ENCODE measurements around the gene KRT14. TPM values are rescaled to one million over a fixed set of nuclear protein-coding genes. Genes with fewer than 3 reads are reported as not detected.

Gene KRT14
- total RNA-seq, 1 experiment from 2014 or later = 0.92 TPM

- peaks cover 13% of the 10 kb centered on the region for H3K4me1 ChIP-seq (replicated peaks)
These were observed 49.1 kb downstream of the KRT14 start for GRCh38 chr17:41537614-41537954.

GRCh38 chr17:41536741-41537613, 49.7 kb downstream of the KRT14 start:
- DNase-seq (ENCODE audit: low read depth in 1 of 2, low spot score in 2 of 2) = no peak
- H3K4me3 ChIP-seq = no peak overlapping the region
- H3K27me3 ChIP-seq (replicated peaks) = no peaks in the 10 kb centered on the region
- no peak overlapping the region for H3K27ac ChIP-seq
- no peaks in the 10 kb centered on the region for H3K9me3 ChIP-seq (replicated peaks)
- no peaks in the 10 kb centered on the region for H3K36me3 ChIP-seq
- peaks cover 13% of the 10 kb centered on the region for H3K4me1 ChIP-seq (replicated peaks)

More at GRCh38 chr17:41537614-41537954, 49.1 kb downstream of the KRT14 start:
- no peaks in the 10 kb centered on the region for H3K9me3 ChIP-seq (replicated peaks)
- H3K4me3 ChIP-seq = no peak overlapping the region
- no peaks in the 10 kb centered on the region for H3K27me3 ChIP-seq (replicated peaks)
- DNase-seq (ENCODE audit: low read depth in 1 of 2, low spot score in 2 of 2) = no peak
- H3K36me3 ChIP-seq = no peaks in the 10 kb centered on the region
- no peak overlapping the region for H3K27ac ChIP-seq

- no peak for DNase-seq (ENCODE audit: low read depth in 1 of 2, low spot score in 2 of 2)
- peaks cover 14% of the 10 kb centered on the region for H3K4me1 ChIP-seq (replicated peaks)
- H3K4me3 ChIP-seq = no peak overlapping the region
These were observed 50.8 kb downstream of the KRT14 start for GRCh38 chr17:41535764-41536481.

GRCh38 chr17:41534899-41535546, 51.7 kb downstream of the KRT14 start:
- Histone ChIP-seq H3K9me3 (replicated peaks) (no peaks in the 10 kb centered on the region), H3K4me3 (no peak overlapping the region), H3K4me1 (replicated peaks) (peaks cover 23% of the 10 kb centered on the region), H3K27ac (no peak overlapping the region), H3K27me3 (replicated peaks) (no peaks in the 10 kb centered on the region), H3K36me3 (no peaks in the 10 kb centered on the region)
- no peak for DNase-seq (ENCODE audit: low read depth in 1 of 2, low spot score in 2 of 2)

More at GRCh38 chr17:41535764-41536481, 50.8 kb downstream of the KRT14 start:
- Histone ChIP-seq H3K36me3 (no peaks in the 10 kb centered on the region), H3K9me3 (replicated peaks) (no peaks in the 10 kb centered on the region), H3K27ac (no peak overlapping the region), H3K27me3 (replicated peaks) (no peaks in the 10 kb centered on the region)

- Histone ChIP-seq H3K27ac (no peak overlapping the region), H3K4me1 (replicated peaks) (peaks cover 26% of the 10 kb centered on the region), H3K36me3 (no peaks in the 10 kb centered on the region), H3K27me3 (replicated peaks) (no peaks in the 10 kb centered on the region), H3K4me3 (no peak overlapping the region), H3K9me3 (replicated peaks) (no peaks in the 10 kb centered on the region)
- no peak for DNase-seq (ENCODE audit: low read depth in 1 of 2, low spot score in 2 of 2)
These were observed 53.1 kb downstream of the KRT14 start for GRCh38 chr17:41533613-41534012.

GRCh38 chr17:41532947-41533570, 53.6 kb downstream of the KRT14 start:
- no peak for DNase-seq (ENCODE audit: low read depth in 1 of 2, low spot score in 2 of 2)
- Histone ChIP-seq H3K27me3 (replicated peaks) (no peaks in the 10 kb centered on the region), H3K36me3 (no peaks in the 10 kb centered on the region), H3K9me3 (replicated peaks) (no peaks in the 10 kb centered on the region), H3K4me3 (no peak overlapping the region), H3K27ac (no peak overlapping the region), H3K4me1 (replicated peaks) (peaks cover 22% of the 10 kb centered on the region)

Other genes starting within 250 kb of the KRT14 start
- not detected in 2 replicates for gene KRT33A, start 236.1 kb downstream of the KRT14 start, total RNA-seq (2014; rRNA removed; shearing (Covaris generic))
- gene KRT33B, start 217.1 kb downstream of the KRT14 start, total RNA-seq (2014; rRNA removed; shearing (Covaris generic)) = 0.21 and 0.72 TPM in 2 replicates
- 0.84 and 1.6 TPM in 2 replicates for gene KRT34, start 204.6 kb downstream of the KRT14 start, total RNA-seq (2014; rRNA removed; shearing (Covaris generic))
- not detected in 2 replicates for gene KRT31, start 189.3 kb downstream of the KRT14 start, total RNA-seq (2014; rRNA removed; shearing (Covaris generic))
- not detected in 2 replicates for gene KRT37, start 162.3 kb downstream of the KRT14 start, total RNA-seq (2014; rRNA removed; shearing (Covaris generic))
- not detected in 2 replicates for gene KRT38, start 145.9 kb downstream of the KRT14 start, total RNA-seq (2014; rRNA removed; shearing (Covaris generic))
- gene KRT32, start 119.5 kb downstream of the KRT14 start, total RNA-seq (2014; rRNA removed; shearing (Covaris generic)) = not detected in 2 replicates
- gene KRT35, start 105.7 kb downstream of the KRT14 start, total RNA-seq (2014; rRNA removed; shearing (Covaris generic)) = not detected in 2 replicates
- not detected in 2 replicates for gene KRT36, start 97.0 kb downstream of the KRT14 start, total RNA-seq (2014; rRNA removed; shearing (Covaris generic))
- not detected in 2 replicates for gene KRT13, start 81.3 kb downstream of the KRT14 start, total RNA-seq (2014; rRNA removed; shearing (Covaris generic))
- 1.6 and 3.9 TPM in 2 replicates for gene KRT15, start 68.0 kb downstream of the KRT14 start, total RNA-seq (2014; rRNA removed; shearing (Covaris generic))
- not detected in 2 replicates for gene KRT19, start 58.6 kb downstream of the KRT14 start, total RNA-seq (2014; rRNA removed; shearing (Covaris generic))
- not detected in 2 replicates for gene KRT9, start 14.8 kb downstream of the KRT14 start, total RNA-seq (2014; rRNA removed; shearing (Covaris generic))
- 0.37 TPM in 1 of 2 replicates, not detected in the other for gene KRT16, start 25.9 kb upstream of the KRT14 start, total RNA-seq (2014; rRNA removed; shearing (Covaris generic))
- 3,176 and 3,345 TPM in 2 replicates for gene KRT17, start 37.7 kb upstream of the KRT14 start, total RNA-seq (2014; rRNA removed; shearing (Covaris generic))
- gene EIF1, start 102.0 kb upstream of the KRT14 start, total RNA-seq (2014; rRNA removed; shearing (Covaris generic)) = 80.1 and 91.0 TPM in 2 replicates
- not detected in 2 replicates for gene GAST, start 125.4 kb upstream of the KRT14 start, total RNA-seq (2014; rRNA removed; shearing (Covaris generic))
- gene HAP1, start 147.7 kb upstream of the KRT14 start, total RNA-seq (2014; rRNA removed; shearing (Covaris generic)) = not detected in 2 replicates
- gene JUP, start 199.8 kb upstream of the KRT14 start, total RNA-seq (2014; rRNA removed; shearing (Covaris generic)) = 1.1 and 2.2 TPM in 2 replicates
- gene P3H4, start 225.1 kb upstream of the KRT14 start, total RNA-seq (2014; rRNA removed; shearing (Covaris generic)) = 40.9 and 45.4 TPM in 2 replicates
- gene FKBP10, start 226.1 kb upstream of the KRT14 start, total RNA-seq (2014; rRNA removed; shearing (Covaris generic)) = 81.4 and 90.2 TPM in 2 replicates
- gene NT5C3B, start 249.3 kb upstream of the KRT14 start, total RNA-seq (2014; rRNA removed; shearing (Covaris generic)) = 54.7 and 84.9 TPM in 2 replicates